ENCODE results near the gene ADGRA1. TPM values are rescaled to one million over a fixed set of nuclear protein-coding genes. Genes with fewer than 3 reads are reported as not detected.

ADGRA1 gene
- total and polyA plus RNA-seq, 7 donors = 0.05 to 0.84 (median 0.08) TPM; not detected in 2

- intact Hi-C loops (cut with DNase I) = no loop called here
- Histone ChIP-seq H3K27me3 (ENCODE audit: insufficient read depth in 3 of 3, low read length in 2 of 3) (peaks cover 0 to 49% (median 6%) of the 10 kb centered on the region in 3 donors), H3K36me3 (ENCODE audit: insufficient read depth in 1 of 2, low read depth in 1 of 2) (no peaks in the 10 kb centered on the region), H3K27ac (no peak overlapping the region), H3K9me3 (no peaks in the 10 kb centered on the region), H3K4me1 (no peaks in the 10 kb centered on the region), H3K4me3 (no peak overlapping the region)
- DNase-seq (no peak), ATAC-seq (no peak)
- WGBS, 3 donors = 83 to 87% (median 85%) methylated on average over 42 of the region's 42 CpGs
- no peak for TF ChIP-seq CTCF (IDR thresholded peaks at IDR 0.05)
Observed at GRCh38 chr10:133047526-133048123, 40.1 kb upstream of the ADGRA1 start.

- H3K27me3 ChIP-seq (ENCODE audit: insufficient read depth in 3 of 3, low read length in 2 of 3) = peaks cover 0 to 43% (median 6%) of the 10 kb centered on the region in 3 donors
- TF ChIP-seq CTCF (IDR thresholded peaks at IDR 0.05) = no peak
- ATAC-seq (no peak), DNase-seq (no peak)
- H3K36me3 ChIP-seq (ENCODE audit: insufficient read depth in 1 of 2, low read depth in 1 of 2) = no peaks in the 10 kb centered on the region
- H3K4me3 ChIP-seq = no peak overlapping the region
- no peaks in the 10 kb centered on the region for H3K4me1 ChIP-seq
- intact Hi-C loops (cut with DNase I) = no loop called here
- no peak overlapping the region for H3K27ac ChIP-seq
- H3K9me3 ChIP-seq = no peaks in the 10 kb centered on the region
- 71 to 80% (median 79%) methylated on average over 13 of the region's 13 CpGs for WGBS, 3 donors
Observed at GRCh38 chr10:133048266-133048665, 39.5 kb upstream of the ADGRA1 start.

- Histone ChIP-seq H3K4me3 (no peak overlapping the region), H3K36me3 (ENCODE audit: insufficient read depth in 1 of 2, low read depth in 1 of 2) (no peaks in the 10 kb centered on the region), H3K27me3 (ENCODE audit: insufficient read depth in 3 of 3, low read length in 2 of 3) (peaks cover 0 to 38% (median 6%) of the 10 kb centered on the region in 3 donors), H3K9me3 (no peaks in the 10 kb centered on the region), H3K27ac (no peak overlapping the region), H3K4me1 (no peaks in the 10 kb centered on the region)
- no peak for DNase-seq
- intact Hi-C loops (cut with DNase I) = no loop called here
- no peak for ATAC-seq
- WGBS, 3 donors = 82 to 91% (median 88%) methylated on average over 10 to 13 of the region's 13 CpGs
- TF ChIP-seq CTCF (IDR thresholded peaks at IDR 0.05) = no peak
Observed at GRCh38 chr10:133048926-133049325, 38.8 kb upstream of the ADGRA1 start.

- intact Hi-C loops (cut with DNase I) = no loop called here
- H3K9me3 ChIP-seq = no peaks in the 10 kb centered on the region
- H3K4me3 ChIP-seq = no peak overlapping the region
- ATAC-seq (no peak), DNase-seq (no peak)
- TF ChIP-seq CTCF (IDR thresholded peaks at IDR 0.05) = no peak
- no peaks in the 10 kb centered on the region for H3K4me1 ChIP-seq
- no peak overlapping the region for H3K27ac ChIP-seq
- 76 to 85% (median 82%) methylated on average over 10 to 11 of the region's 11 CpGs for WGBS, 3 donors
- peaks cover 0 to 38% (median 4%) of the 10 kb centered on the region in 3 donors for H3K27me3 ChIP-seq (ENCODE audit: insufficient read depth in 3 of 3, low read length in 2 of 3)
- no peaks in the 10 kb centered on the region for H3K36me3 ChIP-seq (ENCODE audit: insufficient read depth in 1 of 2, low read depth in 1 of 2)
Observed at GRCh38 chr10:133049639-133050038, 38.1 kb upstream of the ADGRA1 start.

GRCh38 chr10:133050371-133050770 lies 37.4 kb upstream of the ADGRA1 start:
- Histone ChIP-seq H3K27ac (no peak overlapping the region), H3K4me1 (no peaks in the 10 kb centered on the region), H3K9me3 (no peaks in the 10 kb centered on the region), H3K4me3 (no peak overlapping the region), H3K27me3 (ENCODE audit: insufficient read depth in 3 of 3, low read length in 2 of 3) (peaks cover 0 to 38% (median 4%) of the 10 kb centered on the region in 3 donors), H3K36me3 (ENCODE audit: insufficient read depth in 1 of 2, low read depth in 1 of 2) (no peaks in the 10 kb centered on the region)
- no peak for DNase-seq
- no peak for ATAC-seq
- intact Hi-C loops (cut with DNase I) = no loop called here
- TF ChIP-seq CTCF (IDR thresholded peaks at IDR 0.05) = no peak
- WGBS, 3 donors = 27 to 33% (median 29%) methylated on average over 11 of the region's 11 CpGs

All from psoas muscle (tissue), 8 donors.